ENCODE results near the gene TENM4.

TENM4 gene

GRCh38 chr11:78851878-78852586 lies 588.8 kb downstream of the TENM4 start:
- H3K4me1 Mint-ChIP-seq, result no peaks in the 10 kb centered on the region
- peaks cover 1% of the 10 kb centered on the region for H3K36me3 Mint-ChIP-seq (ENCODE audit: insufficient read depth)
- H3K9me3 Mint-ChIP-seq, result no peaks in the 10 kb centered on the region
- no peak for ATAC-seq (replicated peaks; ENCODE audit: extremely low read depth, poor library complexity, severe bottlenecking)
- H3K4me3 Mint-ChIP-seq, result no peak overlapping the region
- no peak overlapping the region for H3K27ac Mint-ChIP-seq (ENCODE audit: low read depth)
- no peak for DNase-seq (ENCODE audit: low spot score in 2 of 2)
- H3K27me3 Mint-ChIP-seq, result peaks cover 24% of the 10 kb centered on the region

DNA sequence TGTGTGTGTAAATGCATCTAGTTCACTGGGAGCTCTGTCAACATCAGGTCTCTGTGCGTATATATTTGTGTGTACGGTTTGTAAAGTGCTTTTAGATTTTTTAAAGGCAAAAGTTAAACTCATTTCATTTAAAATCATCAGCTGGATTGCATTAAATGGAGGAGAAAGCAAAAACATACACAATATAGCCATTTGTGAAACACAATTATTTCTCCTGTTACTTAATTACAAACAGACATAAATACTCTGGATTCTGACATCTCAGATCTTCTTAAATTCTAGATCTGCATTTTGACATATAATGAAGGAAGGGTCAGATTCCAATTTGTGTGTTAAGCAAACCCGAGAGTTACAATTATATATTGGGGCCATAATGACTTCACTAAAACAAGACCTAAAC lies 590.8 kb downstream of the TENM4 start:
- no peak overlapping the region for H3K4me3 Mint-ChIP-seq
- peaks cover 1% of the 10 kb centered on the region for H3K36me3 Mint-ChIP-seq (ENCODE audit: insufficient read depth)
- H3K27ac Mint-ChIP-seq (ENCODE audit: low read depth), result no peak overlapping the region
- peaks cover 23% of the 10 kb centered on the region for H3K27me3 Mint-ChIP-seq
- ATAC-seq (replicated peaks; ENCODE audit: extremely low read depth, poor library complexity, severe bottlenecking) (no peak), DNase-seq (ENCODE audit: low spot score in 2 of 2) (no peak)
- no peaks in the 10 kb centered on the region for H3K9me3 Mint-ChIP-seq
- no peaks in the 10 kb centered on the region for H3K4me1 Mint-ChIP-seq

- Mint-ChIP-seq H3K36me3 (ENCODE audit: insufficient read depth) (peaks cover 1% of the 10 kb centered on the region), H3K4me3 (no peak overlapping the region), H3K4me1 (no peaks in the 10 kb centered on the region), H3K27ac (ENCODE audit: low read depth) (no peak overlapping the region), H3K9me3 (no peaks in the 10 kb centered on the region), H3K27me3 (peaks cover 50% of the 10 kb centered on the region)
- DNase-seq (ENCODE audit: low spot score in 2 of 2) (no peak), ATAC-seq (replicated peaks; ENCODE audit: extremely low read depth, poor library complexity, severe bottlenecking) (no peak)
Observed at GRCh38 chr11:78846269-78846668, 594.6 kb downstream of the TENM4 start.

GRCh38 chr11:78845496-78845895 lies 595.3 kb downstream of the TENM4 start:
- H3K9me3 Mint-ChIP-seq, result no peaks in the 10 kb centered on the region
- DNase-seq (ENCODE audit: low spot score in 2 of 2) (no peak), ATAC-seq (replicated peaks; ENCODE audit: extremely low read depth, poor library complexity, severe bottlenecking) (no peak)
- no peak overlapping the region for H3K4me3 Mint-ChIP-seq
- no peaks in the 10 kb centered on the region for H3K4me1 Mint-ChIP-seq
- no peak overlapping the region for H3K27ac Mint-ChIP-seq (ENCODE audit: low read depth)
- H3K36me3 Mint-ChIP-seq (ENCODE audit: insufficient read depth), result peaks cover 1% of the 10 kb centered on the region
- peaks cover 53% of the 10 kb centered on the region for H3K27me3 Mint-ChIP-seq

DNA sequence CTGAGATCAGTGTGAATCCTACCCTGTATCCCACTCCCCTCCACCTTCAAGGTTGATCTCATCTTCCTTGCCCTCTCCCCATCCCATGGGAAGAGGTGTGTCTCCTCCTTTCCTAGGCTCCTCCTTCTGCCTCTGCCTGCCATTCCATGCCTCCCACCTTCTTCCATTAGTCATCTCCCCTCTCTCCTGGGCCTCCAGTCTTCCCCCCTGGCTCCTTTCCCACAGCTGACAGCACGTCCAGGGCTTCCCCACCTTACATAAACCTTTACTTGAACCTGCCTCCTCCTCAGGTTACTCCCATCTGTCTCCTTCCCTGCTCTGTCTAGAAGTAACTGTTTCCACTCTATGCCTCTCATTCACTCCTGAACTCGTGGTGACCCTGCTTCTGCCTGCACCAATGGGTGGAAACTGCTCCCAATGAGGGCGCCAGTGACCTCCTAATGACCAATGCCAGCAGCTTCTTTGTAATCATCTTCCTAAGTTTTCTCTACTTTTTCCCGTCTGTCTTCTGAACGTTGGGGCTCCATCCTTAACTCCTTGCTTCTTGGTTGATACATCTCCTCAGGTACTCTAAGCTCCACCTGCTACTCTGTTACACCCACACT lies 599.3 kb downstream of the TENM4 start:
- ATAC-seq (replicated peaks; ENCODE audit: extremely low read depth, poor library complexity, severe bottlenecking) (no peak), DNase-seq (ENCODE audit: low spot score in 2 of 2) (no peak)
- Mint-ChIP-seq H3K4me1 (no peaks in the 10 kb centered on the region), H3K4me3 (no peak overlapping the region), H3K9me3 (no peaks in the 10 kb centered on the region), H3K36me3 (ENCODE audit: insufficient read depth) (no peaks in the 10 kb centered on the region), H3K27ac (ENCODE audit: low read depth) (no peak overlapping the region), H3K27me3 (peaks cover 34% of the 10 kb centered on the region)

GRCh38 chr11:78840623-78841022 lies 600.2 kb downstream of the TENM4 start:
- no peak overlapping the region for H3K27ac Mint-ChIP-seq (ENCODE audit: low read depth)
- H3K4me1 Mint-ChIP-seq, result no peaks in the 10 kb centered on the region
- H3K27me3 Mint-ChIP-seq, result peaks cover 33% of the 10 kb centered on the region
- ATAC-seq (replicated peaks; ENCODE audit: extremely low read depth, poor library complexity, severe bottlenecking), result no peak
- no peak for DNase-seq (ENCODE audit: low spot score in 2 of 2)
- H3K9me3 Mint-ChIP-seq, result no peaks in the 10 kb centered on the region
- H3K36me3 Mint-ChIP-seq (ENCODE audit: insufficient read depth), result no peaks in the 10 kb centered on the region
- H3K4me3 Mint-ChIP-seq, result no peak overlapping the region

- no peaks in the 10 kb centered on the region for H3K9me3 Mint-ChIP-seq
- H3K4me1 Mint-ChIP-seq, result no peaks in the 10 kb centered on the region
- ATAC-seq (replicated peaks; ENCODE audit: extremely low read depth, poor library complexity, severe bottlenecking) (no peak), DNase-seq (ENCODE audit: low spot score in 2 of 2) (no peak)
- no peaks in the 10 kb centered on the region for H3K36me3 Mint-ChIP-seq (ENCODE audit: insufficient read depth)
- peaks cover 35% of the 10 kb centered on the region for H3K27me3 Mint-ChIP-seq
- no peak overlapping the region for H3K4me3 Mint-ChIP-seq
- H3K27ac Mint-ChIP-seq (ENCODE audit: low read depth), result no peak overlapping the region
Observed at GRCh38 chr11:78840200-78840599, 600.6 kb downstream of the TENM4 start.

DNA sequence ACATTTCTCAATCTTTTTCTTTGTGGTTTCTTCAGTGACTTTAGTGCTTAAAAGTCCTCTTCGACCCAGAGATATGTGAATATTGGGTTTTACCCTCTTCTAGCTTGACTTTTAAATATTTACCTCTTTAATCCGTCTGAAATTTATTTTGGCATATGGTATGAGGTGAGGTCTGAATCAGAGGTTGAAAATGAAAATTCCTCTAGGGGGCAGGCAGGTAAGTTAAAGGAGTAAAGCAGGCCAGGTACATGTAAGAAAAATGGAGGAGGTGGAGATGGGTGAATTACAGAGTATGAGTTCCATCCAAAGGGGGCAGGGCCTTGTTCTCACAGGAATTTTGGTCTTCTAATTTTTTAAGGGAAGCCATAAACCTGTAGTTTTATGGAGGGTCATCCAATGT lies 602.4 kb downstream of the TENM4 start:
- Mint-ChIP-seq H3K27me3 (peaks cover 28% of the 10 kb centered on the region), H3K36me3 (ENCODE audit: insufficient read depth) (no peaks in the 10 kb centered on the region), H3K27ac (ENCODE audit: low read depth) (no peak overlapping the region), H3K4me3 (no peak overlapping the region), H3K4me1 (no peaks in the 10 kb centered on the region), H3K9me3 (no peaks in the 10 kb centered on the region)
- DNase-seq (ENCODE audit: low spot score in 2 of 2) (no peak), ATAC-seq (replicated peaks; ENCODE audit: extremely low read depth, poor library complexity, severe bottlenecking) (no peak)

- no peak for DNase-seq (ENCODE audit: low spot score in 2 of 2)
- Mint-ChIP-seq H3K36me3 (ENCODE audit: insufficient read depth) (no peaks in the 10 kb centered on the region), H3K4me1 (no peaks in the 10 kb centered on the region), H3K27ac (ENCODE audit: low read depth) (no peak overlapping the region), H3K9me3 (no peaks in the 10 kb centered on the region), H3K4me3 (no peak overlapping the region), H3K27me3 (peaks cover 8% of the 10 kb centered on the region)
- ATAC-seq (replicated peaks; ENCODE audit: extremely low read depth, poor library complexity, severe bottlenecking), result no peak
Observed at GRCh38 chr11:78835646-78836045, 605.2 kb downstream of the TENM4 start.

DNA sequence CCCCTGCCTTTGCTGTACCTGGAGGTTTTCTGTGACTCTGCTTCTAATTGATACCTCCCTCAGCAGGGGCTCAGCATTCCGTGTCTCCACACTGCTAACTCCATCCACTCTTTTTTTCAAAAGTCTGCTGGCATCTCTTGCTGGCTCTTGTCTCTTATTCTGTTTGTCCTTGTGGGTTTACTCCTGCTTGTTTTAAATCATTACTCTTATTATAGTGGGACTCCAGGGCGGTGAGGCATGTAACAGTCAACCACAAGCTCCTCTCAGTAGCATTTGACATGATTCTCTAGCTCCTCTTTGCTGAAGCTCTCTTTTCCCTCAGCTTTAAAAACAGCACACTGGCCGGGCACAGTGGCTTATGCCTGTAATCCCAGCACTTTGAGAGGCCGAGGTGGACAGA lies 605.9 kb downstream of the TENM4 start:
- Mint-ChIP-seq H3K27ac (ENCODE audit: low read depth) (no peak overlapping the region), H3K36me3 (ENCODE audit: insufficient read depth) (no peaks in the 10 kb centered on the region), H3K4me3 (no peak overlapping the region), H3K27me3 (peaks cover 8% of the 10 kb centered on the region), H3K4me1 (no peaks in the 10 kb centered on the region), H3K9me3 (no peaks in the 10 kb centered on the region)
- DNase-seq (ENCODE audit: low spot score in 2 of 2) (no peak), ATAC-seq (replicated peaks; ENCODE audit: extremely low read depth, poor library complexity, severe bottlenecking) (no peak)

DNA sequence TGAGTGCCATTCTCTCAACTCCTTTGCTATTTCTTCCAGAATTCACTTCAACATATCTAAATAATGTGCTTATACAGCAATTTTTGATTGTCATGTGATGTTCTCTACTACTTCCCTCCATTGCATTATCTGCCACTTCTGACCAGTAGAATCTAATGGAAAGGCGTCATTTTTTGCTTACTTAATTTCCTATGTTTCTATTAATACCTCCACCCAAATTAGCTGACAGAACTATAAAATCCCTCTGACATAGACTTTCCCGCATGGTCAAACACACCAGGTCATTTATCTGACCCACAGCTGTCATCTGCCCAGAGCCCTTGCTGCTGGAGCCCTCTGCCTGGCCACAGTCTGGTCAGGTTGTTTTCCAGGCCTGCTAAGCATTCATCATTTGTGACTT lies 607.6 kb downstream of the TENM4 start:
- peaks cover 8% of the 10 kb centered on the region for H3K27me3 Mint-ChIP-seq
- H3K27ac Mint-ChIP-seq (ENCODE audit: low read depth), result no peak overlapping the region
- H3K4me3 Mint-ChIP-seq, result no peak overlapping the region
- DNase-seq (ENCODE audit: low spot score in 2 of 2) (no peak), ATAC-seq (replicated peaks; ENCODE audit: extremely low read depth, poor library complexity, severe bottlenecking) (no peak)
- H3K9me3 Mint-ChIP-seq, result no peaks in the 10 kb centered on the region
- H3K36me3 Mint-ChIP-seq (ENCODE audit: insufficient read depth), result no peaks in the 10 kb centered on the region
- no peaks in the 10 kb centered on the region for H3K4me1 Mint-ChIP-seq

GRCh38 chr11:78832226-78832947 lies 608.4 kb downstream of the TENM4 start:
- ATAC-seq (replicated peaks; ENCODE audit: extremely low read depth, poor library complexity, severe bottlenecking) (no peak), DNase-seq (ENCODE audit: low spot score in 2 of 2) (no peak)
- H3K9me3 Mint-ChIP-seq, result no peaks in the 10 kb centered on the region
- no peak overlapping the region for H3K4me3 Mint-ChIP-seq
- H3K4me1 Mint-ChIP-seq, result no peaks in the 10 kb centered on the region
- H3K36me3 Mint-ChIP-seq (ENCODE audit: insufficient read depth), result no peaks in the 10 kb centered on the region
- peaks cover 8% of the 10 kb centered on the region for H3K27me3 Mint-ChIP-seq
- H3K27ac Mint-ChIP-seq (ENCODE audit: low read depth), result no peak overlapping the region

DNA sequence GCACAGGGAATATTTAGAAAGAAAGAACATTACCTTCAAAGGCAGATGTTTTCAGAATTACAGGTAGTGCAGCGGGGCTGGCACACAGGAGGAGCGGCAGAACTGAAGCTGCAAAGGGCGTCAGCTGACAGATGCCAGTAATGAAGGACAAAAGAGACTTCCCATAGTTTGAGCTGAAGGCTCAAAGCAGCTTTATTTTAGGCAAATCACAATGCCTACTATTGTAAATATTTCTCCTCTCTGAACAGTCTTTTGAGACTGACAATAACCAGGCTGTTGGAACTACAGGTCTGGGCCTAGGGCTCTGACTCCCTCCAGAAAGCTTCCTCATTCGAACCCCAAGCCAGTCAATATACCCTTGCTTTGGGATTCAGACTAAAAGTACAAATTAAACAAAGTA lies 609.3 kb downstream of the TENM4 start:
- H3K4me3 Mint-ChIP-seq, result no peak overlapping the region
- no peaks in the 10 kb centered on the region for H3K9me3 Mint-ChIP-seq
- H3K36me3 Mint-ChIP-seq (ENCODE audit: insufficient read depth), result no peaks in the 10 kb centered on the region
- H3K27me3 Mint-ChIP-seq, result peaks cover 8% of the 10 kb centered on the region
- no peak overlapping the region for H3K27ac Mint-ChIP-seq (ENCODE audit: low read depth)
- H3K4me1 Mint-ChIP-seq, result no peaks in the 10 kb centered on the region
- ATAC-seq (replicated peaks; ENCODE audit: extremely low read depth, poor library complexity, severe bottlenecking), result no peak
- DNase-seq (ENCODE audit: low spot score in 2 of 2), result no peak

Measured in central memory CD8-positive, alpha-beta T cell (primary cell).